PFSK-1 (cell line): ENCODE results near the gene OAS3.

Experiments
- FOXP2 ChIP-seq: optimal IDR thresholded peaks from 2 replicates; pipeline ENCODE3; 2011; ENCODE audit warnings: borderline replicate concordance, control low read depth, inconsistent platforms; ENCODE audit not compliant: insufficient read depth; ENCODE audit errors: extremely low read length, extremely low read depth
- POLR2AphosphoS5 ChIP-seq: IDR thresholded peaks from 2 replicates; pipeline ENCODE4 v1.6.1; 2012; ENCODE audit warnings: low read depth, mild to moderate bottlenecking, control low read depth, low read length, moderate library complexity
- SIN3A ChIP-seq: IDR thresholded peaks from 2 replicates; pipeline ENCODE4 v1.6.1; 2012; ENCODE audit warnings: mild to moderate bottlenecking, low read length, moderate library complexity, borderline replicate concordance; ENCODE audit not compliant: insufficient read depth
- TAF1 ChIP-seq: IDR thresholded peaks from 2 replicates; pipeline ENCODE4 v1.6.1; 2012; ENCODE audit warnings: low read length, control low read depth, borderline replicate concordance; ENCODE audit not compliant: insufficient read depth
- TF ChIP-seq, protein P1 (sequence below), 2 experiments: IDR thresholded peaks; 2 replicates each; pipeline versions ENCODE4 v1.6.1 to v1.8.0; 2011 to 2012; ENCODE audit warnings: low read depth in 2 of 2, low read length in 2 of 2, control low read depth in 1 of 2, inconsistent platforms in 1 of 2, mild to moderate bottlenecking in 1 of 2, moderate library complexity in 1 of 2; ENCODE audit not compliant: insufficient read depth in 1 of 2

Gene OAS3

DNA sequence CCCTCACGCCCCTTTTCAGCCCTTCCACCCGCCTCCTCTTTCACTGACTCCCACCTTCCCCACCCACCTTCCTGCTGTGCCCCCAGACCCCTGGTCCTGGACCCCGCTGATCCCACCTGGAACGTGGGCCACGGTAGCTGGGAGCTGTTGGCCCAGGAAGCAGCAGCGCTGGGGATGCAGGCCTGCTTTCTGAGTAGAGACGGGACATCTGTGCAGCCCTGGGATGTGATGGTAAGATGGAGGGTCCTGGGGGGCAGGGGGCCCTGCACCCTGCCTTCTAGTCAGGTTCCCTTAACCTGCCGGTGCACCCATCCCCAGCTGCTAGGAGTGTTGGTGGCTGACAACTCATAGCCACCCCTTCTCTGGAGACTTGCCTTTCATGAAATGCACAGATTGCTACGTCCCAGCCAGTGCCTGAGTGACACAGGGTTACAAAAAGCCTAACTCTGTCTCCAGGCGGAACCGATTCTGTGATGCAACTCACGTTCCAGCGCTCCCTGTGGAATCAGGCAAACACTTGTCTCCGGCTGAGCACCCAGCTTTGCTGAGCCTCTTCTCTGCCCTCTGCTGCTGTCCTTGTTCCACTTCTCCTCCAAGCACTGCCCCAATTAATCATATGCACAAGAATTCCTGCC, 25.1 kb downstream of the OAS3 start:
- TF ChIP-seq SIN3A, result no peak
- no peak for TF ChIP-seq TAF1
- TF ChIP-seq, protein P1, sequence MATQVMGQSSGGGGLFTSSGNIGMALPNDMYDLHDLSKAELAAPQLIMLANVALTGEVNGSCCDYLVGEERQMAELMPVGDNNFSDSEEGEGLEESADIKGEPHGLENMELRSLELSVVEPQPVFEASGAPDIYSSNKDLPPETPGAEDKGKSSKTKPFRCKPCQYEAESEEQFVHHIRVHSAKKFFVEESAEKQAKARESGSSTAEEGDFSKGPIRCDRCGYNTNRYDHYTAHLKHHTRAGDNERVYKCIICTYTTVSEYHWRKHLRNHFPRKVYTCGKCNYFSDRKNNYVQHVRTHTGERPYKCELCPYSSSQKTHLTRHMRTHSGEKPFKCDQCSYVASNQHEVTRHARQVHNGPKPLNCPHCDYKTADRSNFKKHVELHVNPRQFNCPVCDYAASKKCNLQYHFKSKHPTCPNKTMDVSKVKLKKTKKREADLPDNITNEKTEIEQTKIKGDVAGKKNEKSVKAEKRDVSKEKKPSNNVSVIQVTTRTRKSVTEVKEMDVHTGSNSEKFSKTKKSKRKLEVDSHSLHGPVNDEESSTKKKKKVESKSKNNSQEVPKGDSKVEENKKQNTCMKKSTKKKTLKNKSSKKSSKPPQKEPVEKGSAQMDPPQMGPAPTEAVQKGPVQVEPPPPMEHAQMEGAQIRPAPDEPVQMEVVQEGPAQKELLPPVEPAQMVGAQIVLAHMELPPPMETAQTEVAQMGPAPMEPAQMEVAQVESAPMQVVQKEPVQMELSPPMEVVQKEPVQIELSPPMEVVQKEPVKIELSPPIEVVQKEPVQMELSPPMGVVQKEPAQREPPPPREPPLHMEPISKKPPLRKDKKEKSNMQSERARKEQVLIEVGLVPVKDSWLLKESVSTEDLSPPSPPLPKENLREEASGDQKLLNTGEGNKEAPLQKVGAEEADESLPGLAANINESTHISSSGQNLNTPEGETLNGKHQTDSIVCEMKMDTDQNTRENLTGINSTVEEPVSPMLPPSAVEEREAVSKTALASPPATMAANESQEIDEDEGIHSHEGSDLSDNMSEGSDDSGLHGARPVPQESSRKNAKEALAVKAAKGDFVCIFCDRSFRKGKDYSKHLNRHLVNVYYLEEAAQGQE (IDR thresholded peaks at IDR 0.05; ENCODE audit: insufficient read depth in 1 of 2, low read depth in 2 of 2, low read length in 2 of 2), result no peak
- no peak for TF ChIP-seq POLR2AphosphoS5
- TF ChIP-seq FOXP2, result no peak

DNA sequence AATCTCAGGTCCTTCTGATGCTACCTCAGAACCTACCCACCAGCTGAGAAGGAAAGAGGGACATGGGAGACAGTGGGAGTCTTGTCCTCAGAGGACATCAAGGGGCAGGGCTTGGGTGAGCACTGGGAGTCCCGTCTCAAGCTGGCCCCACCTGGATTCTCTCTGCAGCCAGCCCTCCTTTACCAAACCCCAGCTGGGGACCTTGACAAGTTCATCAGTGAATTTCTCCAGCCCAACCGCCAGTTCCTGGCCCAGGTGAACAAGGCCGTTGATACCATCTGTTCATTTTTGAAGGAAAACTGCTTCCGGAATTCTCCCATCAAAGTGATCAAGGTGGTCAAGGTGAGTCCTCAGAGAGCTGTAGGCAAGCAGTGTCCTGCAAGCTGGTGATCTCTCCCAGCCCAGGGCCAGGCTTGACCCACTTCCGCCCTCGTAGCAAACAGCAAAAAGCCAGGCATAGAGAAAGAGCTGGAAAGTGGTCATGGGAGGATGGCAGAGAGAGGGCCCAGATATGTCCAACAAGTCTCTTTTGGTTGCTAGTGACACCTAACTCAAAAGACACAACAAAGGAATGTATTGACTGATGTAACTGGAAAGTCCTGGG, 25.9 kb downstream of the OAS3 start:
- TF ChIP-seq POLR2AphosphoS5 (no peak), FOXP2 (no peak)
- TF ChIP-seq, protein P1 (IDR thresholded peaks at IDR 0.05; ENCODE audit: insufficient read depth in 1 of 2, low read depth in 2 of 2, low read length in 2 of 2), result no peak

DNA sequence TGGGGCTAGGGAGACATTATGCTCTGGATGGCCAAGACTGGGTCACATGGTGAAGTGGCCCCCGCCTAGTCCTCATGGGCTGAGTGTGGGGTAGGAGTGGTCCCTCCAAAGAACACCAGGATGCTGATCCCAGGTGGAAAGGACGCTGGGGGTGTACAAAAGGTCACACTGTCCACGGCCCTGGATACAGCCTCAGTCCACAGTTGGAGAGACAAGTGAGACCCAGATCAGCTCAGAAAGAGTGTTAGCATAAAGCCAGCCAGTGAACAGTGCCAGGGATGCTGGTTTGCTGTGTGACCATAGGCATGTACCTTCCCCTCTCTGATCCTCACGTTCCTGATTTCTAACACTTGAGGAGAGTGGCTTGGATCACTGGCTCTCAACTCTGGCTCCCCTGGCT, 26.6 kb downstream of the OAS3 start:
- TF ChIP-seq POLR2AphosphoS5 (no peak), SIN3A (no peak), FOXP2 (no peak), TAF1 (no peak)
- TF ChIP-seq, protein P1 (IDR thresholded peaks at IDR 0.05; ENCODE audit: insufficient read depth in 1 of 2, low read depth in 2 of 2, low read length in 2 of 2), result no peak

DNA sequence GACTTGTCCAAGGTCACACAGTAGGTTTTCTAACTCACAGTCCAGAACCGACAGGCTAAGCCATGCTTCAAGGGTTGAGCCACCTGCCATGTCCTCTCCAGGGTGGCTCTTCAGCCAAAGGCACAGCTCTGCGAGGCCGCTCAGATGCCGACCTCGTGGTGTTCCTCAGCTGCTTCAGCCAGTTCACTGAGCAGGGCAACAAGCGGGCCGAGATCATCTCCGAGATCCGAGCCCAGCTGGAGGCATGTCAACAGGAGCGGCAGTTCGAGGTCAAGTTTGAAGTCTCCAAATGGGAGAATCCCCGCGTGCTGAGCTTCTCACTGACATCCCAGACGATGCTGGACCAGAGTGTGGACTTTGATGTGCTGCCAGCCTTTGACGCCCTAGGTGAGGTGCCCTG, 27.4 kb downstream of the OAS3 start:
- TF ChIP-seq, protein P1 (IDR thresholded peaks at IDR 0.05; ENCODE audit: insufficient read depth in 1 of 2, low read depth in 2 of 2, low read length in 2 of 2), result no peak

DNA sequence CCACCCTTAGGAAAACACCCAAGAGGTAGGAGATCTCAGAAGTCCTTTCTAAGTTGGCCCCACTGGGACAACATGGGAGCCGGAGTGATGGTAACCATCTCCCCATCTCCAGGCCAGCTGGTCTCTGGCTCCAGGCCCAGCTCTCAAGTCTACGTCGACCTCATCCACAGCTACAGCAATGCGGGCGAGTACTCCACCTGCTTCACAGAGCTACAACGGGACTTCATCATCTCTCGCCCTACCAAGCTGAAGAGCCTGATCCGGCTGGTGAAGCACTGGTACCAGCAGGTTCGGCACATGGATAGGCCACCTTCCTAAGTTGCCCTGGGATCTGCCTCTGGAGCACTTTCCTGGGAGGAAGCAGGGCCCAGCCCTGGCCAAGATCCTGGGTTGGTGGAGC, 29.0 kb downstream of the OAS3 start:
- TF ChIP-seq FOXP2 (no peak), POLR2AphosphoS5 (no peak), SIN3A (no peak), TAF1 (no peak)
- TF ChIP-seq, protein P1 (IDR thresholded peaks at IDR 0.05; ENCODE audit: insufficient read depth in 1 of 2, low read depth in 2 of 2, low read length in 2 of 2), result no peak
